GM12891 (cell line): ENCODE measurements around the gene MORC1.

Source experiments
- POLR2A ChIP-seq: IDR thresholded peaks from 2 replicates; pipeline ENCODE4 v1.6.1; 2011; ENCODE audit warnings: low read depth, low read length, control low read depth
- POLR2AphosphoS5 ChIP-seq: IDR thresholded peaks from 2 replicates; pipeline ENCODE4 v1.6.1; 2011; ENCODE audit warnings: low read depth, low read length, control low read depth

DNA sequence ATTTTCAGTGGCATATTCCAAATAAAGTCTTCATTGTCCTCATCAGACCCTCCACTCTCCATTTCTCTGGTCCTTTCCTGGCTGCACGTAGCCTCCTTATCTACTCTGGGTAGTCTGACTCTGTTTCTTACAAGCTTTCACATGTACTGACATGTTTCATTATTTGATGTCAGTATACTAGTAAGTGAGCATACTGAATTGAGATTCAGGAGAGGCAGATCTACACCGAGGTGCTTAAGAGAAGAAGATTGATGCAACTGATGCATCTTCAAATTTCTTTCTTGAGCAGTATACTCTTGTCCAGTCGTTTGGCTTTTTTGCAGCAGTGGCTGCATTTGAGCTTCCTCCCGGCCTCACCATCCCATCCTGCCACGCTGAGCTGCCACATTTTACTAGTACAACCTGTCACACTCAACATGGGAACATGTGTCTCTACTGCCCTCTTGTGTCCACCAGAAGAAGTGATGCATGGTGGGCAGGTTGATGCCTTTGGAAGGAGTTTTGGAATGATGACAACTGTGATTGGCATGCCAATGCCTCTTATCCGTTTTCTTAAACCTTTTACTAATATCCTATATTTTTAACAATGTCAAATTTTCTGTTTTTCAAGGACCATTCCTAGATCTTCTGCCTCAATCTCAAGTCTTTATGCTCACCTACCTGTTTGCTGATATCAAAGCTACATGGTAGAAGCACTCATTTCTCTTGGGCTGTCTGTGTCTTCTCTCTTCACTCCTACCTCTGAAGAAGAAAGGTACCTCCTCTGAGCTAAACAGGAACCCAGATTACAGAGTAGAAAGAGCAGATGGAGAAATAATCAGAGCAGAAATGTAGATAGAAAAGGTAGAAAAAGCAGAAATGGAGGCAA lies 202.9 kb downstream of the MORC1 start:
- no peak for TF ChIP-seq POLR2AphosphoS5
- TF ChIP-seq POLR2A, result no peak
